ENCODE results near the gene OLFM2.
"Not testable (repeated sequence)": the region's sequence is repeated elsewhere in the genome, so short reads cannot be mapped to it uniquely, and the experiment has no call there.

DNA sequence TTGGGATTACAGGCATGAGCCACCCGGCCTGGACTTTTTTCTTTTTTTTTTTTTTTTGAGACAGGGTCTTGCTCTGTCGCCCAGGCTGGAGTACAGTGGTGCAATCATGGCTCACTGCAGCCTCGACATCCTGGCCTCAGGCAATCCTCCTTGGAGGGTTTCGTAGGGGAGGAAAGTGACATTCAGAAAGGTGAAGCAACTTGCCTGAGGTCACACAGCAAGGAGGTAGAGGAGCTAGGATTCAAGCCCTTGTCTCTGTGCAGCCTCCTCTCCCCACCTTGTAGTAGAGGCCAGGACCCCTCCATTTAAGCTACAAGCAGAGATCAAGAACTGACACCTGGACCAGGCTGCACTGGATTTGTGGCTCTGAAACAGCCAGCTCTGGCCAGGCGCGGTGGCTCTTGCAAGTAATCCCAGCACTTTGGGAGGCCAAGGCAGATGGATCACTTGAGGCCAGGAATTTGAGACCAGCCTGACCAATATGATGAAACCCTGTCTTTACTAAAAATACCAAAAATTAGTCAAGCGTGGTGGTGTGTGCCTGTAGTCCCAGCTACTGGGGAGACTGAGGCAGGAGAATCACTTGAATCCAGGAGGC, 10.3 kb upstream of the OLFM2 start:
- TF ChIP-seq, protein P1, sequence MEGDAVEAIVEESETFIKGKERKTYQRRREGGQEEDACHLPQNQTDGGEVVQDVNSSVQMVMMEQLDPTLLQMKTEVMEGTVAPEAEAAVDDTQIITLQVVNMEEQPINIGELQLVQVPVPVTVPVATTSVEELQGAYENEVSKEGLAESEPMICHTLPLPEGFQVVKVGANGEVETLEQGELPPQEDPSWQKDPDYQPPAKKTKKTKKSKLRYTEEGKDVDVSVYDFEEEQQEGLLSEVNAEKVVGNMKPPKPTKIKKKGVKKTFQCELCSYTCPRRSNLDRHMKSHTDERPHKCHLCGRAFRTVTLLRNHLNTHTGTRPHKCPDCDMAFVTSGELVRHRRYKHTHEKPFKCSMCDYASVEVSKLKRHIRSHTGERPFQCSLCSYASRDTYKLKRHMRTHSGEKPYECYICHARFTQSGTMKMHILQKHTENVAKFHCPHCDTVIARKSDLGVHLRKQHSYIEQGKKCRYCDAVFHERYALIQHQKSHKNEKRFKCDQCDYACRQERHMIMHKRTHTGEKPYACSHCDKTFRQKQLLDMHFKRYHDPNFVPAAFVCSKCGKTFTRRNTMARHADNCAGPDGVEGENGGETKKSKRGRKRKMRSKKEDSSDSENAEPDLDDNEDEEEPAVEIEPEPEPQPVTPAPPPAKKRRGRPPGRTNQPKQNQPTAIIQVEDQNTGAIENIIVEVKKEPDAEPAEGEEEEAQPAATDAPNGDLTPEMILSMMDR (conservative IDR thresholded peaks at IDR 0.05 in 1 of 2, IDR thresholded peaks at IDR 0.05 in 1 of 2; ENCODE audit: low read depth in 1 of 2, low read length in 2 of 2), result not testable (repeated sequence)
- TF ChIP-seq EZH2 (IDR thresholded peaks at IDR 0.05; ENCODE audit: low read length, missing control alignments), result not testable (repeated sequence)
